ENCODE results near the gene ELF5.

Gene ELF5

GRCh38 chr11:34530545-34531234 is 17.1 kb upstream of the ELF5 start:
- H3K9me3 Mint-ChIP-seq, result peaks cover 5% of the 10 kb centered on the region
- no peak for DNase-seq
- peaks cover 20% of the 10 kb centered on the region for H3K27me3 Mint-ChIP-seq

GRCh38 chr11:34529643-34530042 is 16.0 kb upstream of the ELF5 start:
- Mint-ChIP-seq H3K27me3 (peaks cover 17% of the 10 kb centered on the region), H3K27ac (no peak overlapping the region), H3K4me3 (no peak overlapping the region), H3K4me1 (no peaks in the 10 kb centered on the region), H3K36me3 (ENCODE audit: low read depth) (no peaks in the 10 kb centered on the region), H3K9me3 (peaks cover 2% of the 10 kb centered on the region)
- ATAC-seq (no peak), DNase-seq (no peak)

More at GRCh38 chr11:34530545-34531234, 17.1 kb upstream of the ELF5 start:
- Mint-ChIP-seq H3K36me3 (ENCODE audit: low read depth) (no peaks in the 10 kb centered on the region), H3K4me1 (no peaks in the 10 kb centered on the region), H3K4me3 (no peak overlapping the region), H3K27ac (no peak overlapping the region)
- no peak for ATAC-seq

DNA sequence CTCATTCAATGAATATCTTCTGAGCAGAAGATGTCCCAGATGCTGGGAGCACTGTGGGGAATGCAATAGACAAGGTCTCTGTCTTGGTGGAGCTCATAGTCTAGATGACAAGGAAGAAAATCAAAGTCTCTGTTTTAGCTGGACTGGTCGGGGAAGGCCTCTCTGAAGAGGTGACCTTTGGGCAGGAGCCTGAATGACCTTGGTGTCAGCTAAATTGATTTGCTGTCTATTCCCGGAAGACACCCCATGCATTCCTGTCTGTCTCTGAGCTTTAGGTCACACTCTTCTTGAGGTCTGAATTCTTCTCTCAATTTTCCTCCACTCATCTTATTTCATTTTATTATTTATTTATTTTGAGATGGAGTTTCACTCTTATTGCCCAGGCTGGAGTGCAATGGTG is 14.5 kb upstream of the ELF5 start:
- no peak for ATAC-seq
- no peak for DNase-seq
- H3K27me3 Mint-ChIP-seq, result peaks cover 16% of the 10 kb centered on the region
- no peak overlapping the region for H3K4me3 Mint-ChIP-seq
- no peaks in the 10 kb centered on the region for H3K9me3 Mint-ChIP-seq
- H3K4me1 Mint-ChIP-seq, result no peaks in the 10 kb centered on the region
- no peak overlapping the region for H3K27ac Mint-ChIP-seq
- no peaks in the 10 kb centered on the region for H3K36me3 Mint-ChIP-seq (ENCODE audit: low read depth)

DNA sequence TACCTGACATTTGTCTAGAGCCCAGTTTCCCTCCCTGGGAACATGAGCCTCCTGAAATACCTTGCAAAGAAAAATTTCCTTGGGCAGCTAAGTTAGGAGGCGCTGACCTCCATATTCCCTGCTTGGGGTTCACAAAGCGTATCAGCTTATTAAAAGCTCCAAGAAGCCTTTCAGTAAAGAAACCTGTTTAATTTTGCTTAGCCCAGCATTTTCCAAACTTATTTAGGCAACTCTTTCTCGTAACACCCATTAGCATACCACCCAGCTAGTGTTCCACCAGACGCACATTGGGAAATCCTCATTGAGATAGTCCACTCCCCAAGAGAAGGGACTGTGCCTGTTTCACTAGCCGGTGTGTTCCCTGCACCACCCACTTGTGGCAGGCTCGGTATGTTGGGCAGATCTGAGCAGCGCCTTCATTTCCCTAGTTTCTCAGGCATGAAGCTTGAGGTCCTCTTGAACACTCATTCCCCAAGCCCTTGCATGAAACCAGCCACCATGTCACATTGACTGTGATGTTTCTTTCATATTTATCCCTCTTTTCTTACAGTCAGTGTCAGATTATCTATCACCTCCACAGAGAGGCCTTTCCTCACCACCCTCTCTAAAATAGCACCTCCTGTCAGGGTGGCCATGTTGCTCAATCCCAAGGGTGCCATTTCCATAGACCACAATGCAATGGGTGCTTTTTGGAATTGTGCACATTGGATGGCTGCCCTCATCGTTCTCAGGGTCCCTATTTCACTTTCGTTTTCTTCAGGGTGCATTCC is 12.5 kb upstream of the ELF5 start:
- H3K4me3 Mint-ChIP-seq, result no peak overlapping the region
- no peak for DNase-seq
- H3K27me3 Mint-ChIP-seq, result peaks cover 11% of the 10 kb centered on the region
- ATAC-seq, result no peak
- no peak overlapping the region for H3K27ac Mint-ChIP-seq
- H3K36me3 Mint-ChIP-seq (ENCODE audit: low read depth), result no peaks in the 10 kb centered on the region
- H3K4me1 Mint-ChIP-seq, result no peaks in the 10 kb centered on the region
- H3K9me3 Mint-ChIP-seq, result no peaks in the 10 kb centered on the region

DNA sequence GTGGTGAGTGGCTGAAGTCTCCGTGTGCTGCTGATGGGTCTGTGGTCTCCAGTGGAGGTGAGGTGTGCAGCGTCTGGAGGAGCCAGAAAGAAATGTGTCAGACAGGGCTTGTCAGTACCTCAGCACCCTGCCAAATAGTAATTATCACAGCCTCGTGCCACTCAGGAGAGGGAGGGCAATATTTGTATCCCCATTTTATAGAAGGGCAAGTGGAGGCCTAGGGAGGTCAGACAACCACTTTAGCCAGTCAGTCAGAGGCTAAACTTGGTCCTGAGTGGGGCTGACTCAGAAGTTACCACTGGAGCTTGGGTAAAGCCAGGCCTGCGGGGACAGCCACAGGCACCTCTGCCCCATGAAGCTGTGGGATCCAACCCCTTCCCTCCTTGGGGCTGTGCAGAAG is 11.5 kb upstream of the ELF5 start:
- Mint-ChIP-seq H3K4me1 (no peaks in the 10 kb centered on the region), H3K27ac (no peak overlapping the region), H3K36me3 (ENCODE audit: low read depth) (no peaks in the 10 kb centered on the region), H3K9me3 (no peaks in the 10 kb centered on the region), H3K4me3 (no peak overlapping the region), H3K27me3 (peaks cover 11% of the 10 kb centered on the region)
- no peak for DNase-seq
- no peak for ATAC-seq

DNA sequence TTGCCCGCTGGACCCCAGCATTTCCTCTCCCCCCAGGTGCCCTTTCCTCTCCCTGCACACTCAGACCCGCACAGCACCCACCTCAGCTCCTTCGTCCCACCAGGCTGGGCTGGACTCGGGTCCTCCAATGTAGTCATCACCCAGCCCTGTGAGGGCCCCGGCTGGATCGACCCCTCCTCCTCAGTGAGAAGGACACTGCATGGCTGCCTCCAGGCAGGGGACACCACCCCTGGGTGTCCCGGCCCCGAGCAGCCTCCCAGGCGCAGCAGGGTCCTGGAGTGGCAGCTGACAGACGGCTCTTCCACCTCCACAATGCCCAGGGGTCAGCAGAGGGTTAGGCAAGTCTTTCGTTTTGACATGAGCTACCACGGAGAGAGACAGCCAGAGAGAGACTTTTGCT is 11.1 kb upstream of the ELF5 start:
- no peak overlapping the region for H3K27ac Mint-ChIP-seq
- DNase-seq (no peak), ATAC-seq (no peak)
- peaks cover 9% of the 10 kb centered on the region for H3K27me3 Mint-ChIP-seq
- H3K9me3 Mint-ChIP-seq, result no peaks in the 10 kb centered on the region
- no peaks in the 10 kb centered on the region for H3K4me1 Mint-ChIP-seq
- H3K36me3 Mint-ChIP-seq (ENCODE audit: low read depth), result no peaks in the 10 kb centered on the region
- no peak overlapping the region for H3K4me3 Mint-ChIP-seq

- ATAC-seq (no peak), DNase-seq (no peak)
- Mint-ChIP-seq H3K4me1 (no peaks in the 10 kb centered on the region), H3K9me3 (no peaks in the 10 kb centered on the region), H3K4me3 (no peak overlapping the region), H3K36me3 (ENCODE audit: low read depth) (no peaks in the 10 kb centered on the region), H3K27me3 (peaks cover 6% of the 10 kb centered on the region), H3K27ac (no peak overlapping the region)
Measured at GRCh38 chr11:34523053-34523452, 9.5 kb upstream of the ELF5 start.

DNA sequence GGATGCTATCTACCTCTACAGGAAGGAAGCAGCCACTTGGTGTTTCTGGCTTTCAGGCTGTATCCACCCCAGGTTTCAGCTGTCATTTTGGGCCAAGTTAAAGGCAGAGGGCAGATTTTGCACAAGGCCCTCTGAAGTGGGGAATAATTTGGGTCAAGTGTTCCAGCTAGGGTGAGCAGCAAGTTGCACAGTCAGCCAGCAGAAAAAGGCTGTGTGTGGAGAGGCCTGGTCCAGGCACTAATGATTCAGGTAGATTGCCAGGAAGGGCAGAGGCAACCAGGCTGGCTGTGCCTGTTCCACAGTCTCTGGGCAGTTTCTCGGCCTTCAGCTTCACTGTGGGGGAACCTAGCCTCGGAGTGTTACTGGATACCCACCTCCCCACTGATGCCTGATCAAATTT is 8.6 kb upstream of the ELF5 start:
- H3K9me3 Mint-ChIP-seq, result no peaks in the 10 kb centered on the region
- H3K4me1 Mint-ChIP-seq, result no peaks in the 10 kb centered on the region
- H3K36me3 Mint-ChIP-seq (ENCODE audit: low read depth), result no peaks in the 10 kb centered on the region
- no peak overlapping the region for H3K27ac Mint-ChIP-seq
- H3K27me3 Mint-ChIP-seq, result peaks cover 4% of the 10 kb centered on the region
- DNase-seq, result no peak
- no peak for ATAC-seq
- H3K4me3 Mint-ChIP-seq, result no peak overlapping the region

GRCh38 chr11:34521265-34521664 is 7.7 kb upstream of the ELF5 start:
- Mint-ChIP-seq H3K9me3 (no peaks in the 10 kb centered on the region), H3K4me1 (no peaks in the 10 kb centered on the region), H3K27me3 (peaks cover under 1% of the 10 kb centered on the region), H3K36me3 (ENCODE audit: low read depth) (no peaks in the 10 kb centered on the region), H3K4me3 (no peak overlapping the region), H3K27ac (no peak overlapping the region)
- ATAC-seq (no peak), DNase-seq (no peak)

DNA sequence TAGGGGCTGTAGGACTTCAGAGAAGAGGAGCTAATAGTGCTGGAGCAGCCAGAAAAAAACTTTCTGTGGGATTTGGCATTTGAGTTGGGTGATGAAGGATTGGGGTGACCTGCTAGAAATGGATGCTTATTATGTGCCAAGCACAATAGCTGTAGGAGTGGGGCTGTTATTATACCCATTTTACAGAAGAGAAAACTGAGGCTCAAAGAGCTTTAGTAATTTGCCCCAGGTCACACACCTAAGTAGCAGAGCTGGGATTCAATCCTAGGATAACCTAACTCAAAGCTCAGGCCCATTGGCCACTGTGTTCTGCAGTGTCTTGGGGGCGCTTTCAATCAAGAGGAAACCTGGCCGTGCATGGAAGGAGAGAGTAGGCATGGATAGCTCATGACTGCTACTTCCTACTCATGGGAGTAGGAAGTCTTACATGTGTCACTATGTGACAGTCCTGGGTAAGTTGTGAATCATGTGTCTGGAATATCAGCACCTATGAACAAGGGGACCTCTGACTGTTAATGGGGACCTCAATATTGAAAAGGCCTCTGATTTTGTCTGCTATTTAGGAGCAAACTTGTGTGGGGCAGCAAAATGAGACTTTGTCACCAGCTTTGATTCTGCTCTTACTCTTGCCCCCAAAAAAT is 6.1 kb upstream of the ELF5 start:
- peaks cover 2% of the 10 kb centered on the region for H3K27me3 Mint-ChIP-seq
- ATAC-seq, result no peak
- H3K4me3 Mint-ChIP-seq, result no peak overlapping the region
- H3K9me3 Mint-ChIP-seq, result no peaks in the 10 kb centered on the region
- H3K36me3 Mint-ChIP-seq (ENCODE audit: low read depth), result no peaks in the 10 kb centered on the region
- H3K4me1 Mint-ChIP-seq, result no peaks in the 10 kb centered on the region
- DNase-seq, result no peak
- H3K27ac Mint-ChIP-seq, result no peak overlapping the region

DNA sequence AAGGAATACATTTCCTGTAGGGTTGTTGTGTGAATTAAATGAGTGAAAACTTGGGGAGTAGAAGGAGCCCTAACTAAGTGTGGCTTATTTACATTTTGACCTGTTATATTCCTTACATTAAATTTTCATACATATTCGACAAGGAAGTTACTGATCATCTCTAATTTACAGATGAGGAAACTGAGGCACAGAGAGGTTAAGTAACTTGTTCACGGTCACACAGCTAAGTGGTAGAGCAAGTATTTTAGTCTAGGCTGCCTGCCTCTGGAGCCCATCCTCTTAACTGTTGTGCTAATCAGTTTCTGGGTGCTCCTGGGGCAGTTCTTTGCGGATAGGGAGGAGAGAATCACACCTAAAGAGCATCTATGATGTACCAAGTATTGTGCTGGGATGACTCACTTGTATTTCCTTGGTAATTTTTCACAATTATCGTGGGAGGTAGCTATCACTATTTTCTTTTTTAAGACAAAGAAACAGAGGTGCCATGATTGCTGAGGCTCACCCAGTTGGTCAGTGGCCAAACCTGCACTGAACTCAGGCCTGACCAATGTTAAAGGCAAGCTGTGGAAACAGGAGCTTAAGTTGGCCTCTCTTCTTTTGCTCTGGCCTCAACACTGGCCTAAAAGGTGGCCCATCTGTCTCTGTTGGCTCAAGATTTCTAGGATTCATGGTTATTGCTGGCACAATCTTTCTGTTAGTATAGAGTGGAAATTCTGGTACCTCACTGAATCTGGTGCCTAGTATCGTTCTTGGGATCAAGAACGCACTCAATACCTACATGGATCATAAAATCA is 2.9 kb upstream of the ELF5 start:
- Mint-ChIP-seq H3K27me3 (peaks cover 2% of the 10 kb centered on the region), H3K36me3 (ENCODE audit: low read depth) (no peaks in the 10 kb centered on the region), H3K27ac (no peak overlapping the region), H3K4me3 (no peak overlapping the region), H3K9me3 (no peaks in the 10 kb centered on the region), H3K4me1 (no peaks in the 10 kb centered on the region)
- DNase-seq (no peak), ATAC-seq (no peak)

DNA sequence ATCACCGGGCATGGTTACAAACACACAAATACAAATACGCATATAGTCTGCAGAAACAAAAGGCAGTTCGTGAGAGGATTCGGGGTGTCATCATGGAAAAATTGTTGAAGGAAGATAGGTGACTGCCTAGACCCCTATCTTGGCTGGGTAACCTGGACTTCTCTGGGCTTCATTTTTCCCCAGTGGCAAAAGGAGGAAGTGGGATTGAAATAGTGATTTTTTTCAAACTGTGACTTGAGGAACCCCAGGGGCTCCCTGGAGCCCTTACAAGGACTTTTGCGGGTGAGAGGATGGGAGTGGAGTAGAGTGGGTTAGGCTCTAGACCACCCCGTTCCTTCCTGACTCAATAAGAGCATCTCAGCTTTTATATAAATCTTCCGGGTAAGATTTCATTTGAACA is 1.0 kb upstream of the ELF5 start:
- no peak for DNase-seq
- H3K4me3 Mint-ChIP-seq, result no peak overlapping the region
- no peak for ATAC-seq
- H3K27me3 Mint-ChIP-seq, result peaks cover 2% of the 10 kb centered on the region
- H3K27ac Mint-ChIP-seq, result no peak overlapping the region
- no peaks in the 10 kb centered on the region for H3K4me1 Mint-ChIP-seq
- no peaks in the 10 kb centered on the region for H3K36me3 Mint-ChIP-seq (ENCODE audit: low read depth)
- no peaks in the 10 kb centered on the region for H3K9me3 Mint-ChIP-seq

DNA sequence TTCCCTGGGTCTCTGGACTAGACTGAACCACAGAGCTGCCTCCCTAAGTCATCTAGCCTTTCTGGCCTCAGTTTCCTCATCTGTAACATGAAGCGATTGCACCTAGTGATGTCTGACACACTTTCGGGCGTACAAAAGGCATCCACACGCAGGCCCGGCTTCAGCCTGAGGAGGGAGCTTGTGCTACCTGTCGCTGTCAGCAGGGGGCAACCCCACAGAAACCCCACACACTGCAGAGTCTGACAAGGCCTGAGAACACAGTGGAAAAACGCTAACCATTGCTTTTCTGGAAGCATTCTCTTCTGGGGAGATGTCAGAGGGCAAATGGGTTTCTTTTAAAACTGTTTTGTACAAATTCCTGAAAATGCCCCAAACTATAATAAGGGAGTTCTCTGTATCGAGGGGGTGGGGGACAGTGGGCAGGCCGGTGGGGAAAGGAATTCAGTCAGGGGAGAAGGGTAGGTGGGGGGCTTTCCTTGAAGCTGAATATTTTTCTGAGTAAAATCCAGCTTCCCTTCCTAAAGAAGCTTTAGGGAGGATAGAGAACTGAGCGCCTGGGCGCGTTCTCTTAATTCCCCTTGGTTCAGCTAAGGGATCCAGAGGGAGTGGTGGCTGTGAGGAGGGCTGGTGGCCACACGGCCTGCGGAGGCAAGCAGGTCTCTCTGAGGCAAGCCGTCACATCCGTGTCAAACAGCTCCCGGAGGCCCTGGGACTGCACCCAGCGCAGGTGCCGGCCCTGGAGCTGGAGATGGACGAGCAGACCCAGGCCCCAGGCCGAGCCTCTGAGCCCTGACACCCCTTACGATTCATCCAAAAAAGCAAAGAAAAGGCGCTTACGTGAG is 533 bp downstream of the ELF5 start:
- H3K27me3 Mint-ChIP-seq, result peaks cover 2% of the 10 kb centered on the region
- no peak overlapping the region for H3K27ac Mint-ChIP-seq
- ATAC-seq, result peak; percentile 92
- H3K4me1 Mint-ChIP-seq, result no peaks in the 10 kb centered on the region
- H3K9me3 Mint-ChIP-seq, result no peaks in the 10 kb centered on the region
- no peaks in the 10 kb centered on the region for H3K36me3 Mint-ChIP-seq (ENCODE audit: low read depth)
- peak; percentile 60 for DNase-seq
- no peak overlapping the region for H3K4me3 Mint-ChIP-seq

DNA sequence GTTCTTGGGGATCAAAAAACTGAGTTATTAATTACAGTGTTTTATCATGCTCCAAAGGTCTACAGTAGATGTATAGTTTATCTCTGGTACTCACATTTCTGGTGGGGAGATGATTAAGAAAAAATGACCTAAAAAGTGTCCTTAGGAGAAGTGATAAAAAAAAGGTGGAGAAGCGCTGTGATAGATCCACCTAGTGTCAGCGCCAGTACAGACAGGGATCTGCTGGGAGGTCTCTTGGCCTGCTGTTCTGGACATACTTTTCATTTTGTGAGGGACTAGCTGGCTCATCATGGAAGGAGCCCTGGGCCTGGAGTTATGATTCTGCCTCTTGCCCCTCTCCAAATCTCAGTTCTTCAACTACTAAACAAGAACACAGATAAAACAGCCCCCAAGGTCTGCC is 2.9 kb downstream of the ELF5 start:
- Mint-ChIP-seq H3K9me3 (no peaks in the 10 kb centered on the region), H3K36me3 (ENCODE audit: low read depth) (no peaks in the 10 kb centered on the region), H3K27ac (no peak overlapping the region), H3K4me3 (no peak overlapping the region), H3K4me1 (no peaks in the 10 kb centered on the region), H3K27me3 (peaks cover under 1% of the 10 kb centered on the region)
- ATAC-seq (no peak), DNase-seq (no peak)

Data from activated naive CD8-positive, alpha-beta T cell treated with anti-CD3 and anti-CD28 coated beads, Interleukin-2, amount 50 U/mL, for 24 hours (primary cell).